ENCODE measurements around the gene SGPP2.

- TF ChIP-seq CTCF (IDR thresholded peaks at IDR 0.05), result no peak
- TF ChIP-seq POLR2A (IDR thresholded peaks at IDR 0.05), result no peak
Observed at GRCh38 chr2:222592176-222592575, 167.8 kb downstream of the SGPP2 start.
